Spleen (tissue), 11 donors: Measurements from ENCODE around the gene YJU2. TPM values are rescaled to one million over a fixed set of nuclear protein-coding genes. Genes with fewer than 3 reads are reported as not detected.

ENCODE experiments used
- DNase-seq: peaks from one replicate; pipeline ENCODE4 v3.0.0-alpha.2; 2020
- H3K27ac ChIP-seq, 8 donors: fragments of 200-600 bp; sonication (generic) in 7 of 8; 1 replicate in 4 of 8; 2 replicates in 4 of 8; pipeline versions ENCODE4 v1.5.0 to v1.8.0; 2016 to 2021; ENCODE audit warnings: inconsistent platforms in 4 of 8, mild to moderate bottlenecking in 4 of 8, moderate library complexity in 1 of 8
- H3K27me3 ChIP-seq, 7 donors: fragments of 200-600 bp; sonication (generic) in 6 of 7; replicated peaks in 1 of 7; 1 replicate in 4 of 7; 2 replicates in 3 of 7; pipeline versions ENCODE4 v1.5.0 to v1.8.0; 2016 to 2021; ENCODE audit warnings: inconsistent platforms in 3 of 7, mild to moderate bottlenecking in 1 of 7
- H3K36me3 ChIP-seq, 6 donors: fragments of 200-600 bp; sonication (generic) in 5 of 6; 1 replicate in 4 of 6; 2 replicates in 2 of 6; pipeline versions ENCODE4 v1.5.0 to v1.8.0; 2016 to 2021; ENCODE audit warnings: inconsistent platforms in 2 of 6
- H3K4me1 ChIP-seq, 6 donors: fragments of 200-600 bp; sonication (generic) in 5 of 6; 1 replicate in 3 of 6; 2 replicates in 3 of 6; pipeline versions ENCODE4 v1.5.0 to v1.8.0; 2016 to 2021; ENCODE audit warnings: inconsistent platforms in 3 of 6
- H3K4me3 ChIP-seq, 8 donors: fragments of 200-600 bp; sonication (generic) in 7 of 8; 1 replicate in 4 of 8; 2 replicates in 4 of 8; pipeline versions ENCODE4 v1.5.0 to v1.8.0; 2016 to 2021; ENCODE audit warnings: inconsistent platforms in 4 of 8, mild to moderate bottlenecking in 4 of 8, moderate library complexity in 2 of 8
- H3K9me3 ChIP-seq, 8 donors: fragments of 200-600 bp; sonication (generic) in 7 of 8; 1 replicate in 4 of 8; 2 replicates in 4 of 8; pipeline versions ENCODE4 v1.5.0 to v1.8.0; 2016 to 2021; ENCODE audit warnings: inconsistent platforms in 4 of 8
- POLR2A ChIP-seq, 3 donors: fragments of 450-650 bp; IDR thresholded peaks; one replicate each; pipeline ENCODE4 v1.5.1; 2017; ENCODE audit warnings: antibody characterized with exemption in 3 of 3, mild to moderate bottlenecking in 1 of 3
- POLR2AphosphoS5 ChIP-seq, 3 donors: sonication (generic); formaldehyde crosslinking; IDR thresholded peaks; one replicate each; pipeline ENCODE4 v1.5.1; 2017; ENCODE audit warnings: antibody characterized with exemption in 3 of 3
- WGBS, 5 donors: extraction: QIAGEN DNeasy Blood & Tissue Kit in 3 of 5; methylation state at CpG; one replicate each; pipeline versions ENCODE4 v1.1.5 to v1.1.7; 2013 to 2018; 5-methylcytosine and 5-hydroxymethylcytosine counted together
- intact Hi-C: fragments of 100-400 bp; cut with DNase I; formaldehyde crosslinking; loops from one replicate; pipeline ENCODE4 v1.15.0; 2023; ENCODE audit warnings: low total_unique reads
- polyA plus RNA-seq, 3 donors: library from polyadenylated mRNA; stranded (reverse); fragments of 200-250 nt; gene quantifications; one replicate each; pipeline ENCODE4 v1.2.1, GENCODE V29; 2013
- total RNA-seq, 7 donors: library from RNA; depleted of rRNA in 3 of 7; stranded (reverse); fragments of >200 nt in 3 of 7; fragmentation: NEBNext Ultra II Directional in 4 of 7; extraction: Animal tissue kit (Norgen Biotek cat#: 25700) in 4 of 7; gene quantifications; one replicate each; pipeline versions ENCODE4 v1.1.0 to v1.2.1, GENCODE V29; 2016 to 2021
- TF ChIP-seq, protein P1 (sequence below), 11 experiments: fragments of 200-600 bp in 7 of 11; fragments of 450-650 bp in 4 of 11; sonication (generic) in 4 of 11; IDR thresholded peaks in 8 of 11; conservative IDR thresholded peaks in 3 of 11; 1 replicate in 7 of 11; 2 replicates in 4 of 11; pipeline versions ENCODE4 v1.4.0 to v1.8.0; 2016 to 2021; ENCODE audit warnings: antibody characterized with exemption in 11 of 11, inconsistent platforms in 4 of 11, mild to moderate bottlenecking in 1 of 11
- donor health status: healthy with polysubstance abuse.
- donor health status: DM: no; HTN: no; CAD: no; lungs with moderate emphysema.
- donor health status: DM: no; HTN: no; CAD: no.
- donor health status: Bipolar disorder and iron deficiency.
- donor health status: healthy.
- donor health status: DM: no; HTN: no; CAD: no.
- donor health status: DM: yes; HTN: yes; CAD: no.

Gene YJU2
- total and polyA plus RNA-seq, 10 donors = 17.4 to 34.0 (median 22.5) TPM

DNA sequence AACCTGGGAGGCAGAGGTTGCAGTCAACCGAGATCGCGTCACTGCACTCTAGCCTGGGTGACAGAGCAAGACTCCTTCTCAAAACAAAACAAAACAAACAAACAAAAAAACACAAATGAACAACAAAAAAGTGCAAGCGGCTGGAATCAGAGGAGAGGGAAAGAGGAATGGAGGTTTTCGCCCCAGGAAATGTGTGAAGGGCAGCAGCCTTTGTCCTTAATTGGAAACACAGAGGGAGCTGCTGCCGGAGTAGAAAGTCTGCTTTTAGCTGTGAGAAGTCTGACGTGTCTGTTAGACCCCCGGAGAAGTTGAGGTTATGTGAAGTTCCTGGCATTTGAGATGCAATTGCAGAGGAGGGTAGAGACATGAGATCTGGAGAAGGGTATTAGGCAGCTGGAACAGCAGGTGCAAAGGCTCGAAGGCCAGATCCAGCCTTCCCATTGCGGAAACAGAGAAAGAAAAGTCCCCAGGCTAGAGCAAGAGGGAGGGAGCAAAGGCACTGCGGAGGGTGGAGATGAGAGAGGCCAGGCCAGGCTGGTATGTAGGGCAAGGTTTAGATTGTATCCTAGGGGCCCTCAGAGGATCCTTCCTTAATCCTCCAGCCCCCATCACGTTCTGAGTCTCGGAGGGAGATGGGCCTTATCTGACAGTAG is 54.8 kb downstream of the YJU2 start:
- 39 to 50% (median 44%) methylated on average over 13 of the region's 13 CpGs for WGBS, 5 donors
- no peak for TF ChIP-seq POLR2A (IDR thresholded peaks at IDR 0.05)
- TF ChIP-seq, protein P1, sequence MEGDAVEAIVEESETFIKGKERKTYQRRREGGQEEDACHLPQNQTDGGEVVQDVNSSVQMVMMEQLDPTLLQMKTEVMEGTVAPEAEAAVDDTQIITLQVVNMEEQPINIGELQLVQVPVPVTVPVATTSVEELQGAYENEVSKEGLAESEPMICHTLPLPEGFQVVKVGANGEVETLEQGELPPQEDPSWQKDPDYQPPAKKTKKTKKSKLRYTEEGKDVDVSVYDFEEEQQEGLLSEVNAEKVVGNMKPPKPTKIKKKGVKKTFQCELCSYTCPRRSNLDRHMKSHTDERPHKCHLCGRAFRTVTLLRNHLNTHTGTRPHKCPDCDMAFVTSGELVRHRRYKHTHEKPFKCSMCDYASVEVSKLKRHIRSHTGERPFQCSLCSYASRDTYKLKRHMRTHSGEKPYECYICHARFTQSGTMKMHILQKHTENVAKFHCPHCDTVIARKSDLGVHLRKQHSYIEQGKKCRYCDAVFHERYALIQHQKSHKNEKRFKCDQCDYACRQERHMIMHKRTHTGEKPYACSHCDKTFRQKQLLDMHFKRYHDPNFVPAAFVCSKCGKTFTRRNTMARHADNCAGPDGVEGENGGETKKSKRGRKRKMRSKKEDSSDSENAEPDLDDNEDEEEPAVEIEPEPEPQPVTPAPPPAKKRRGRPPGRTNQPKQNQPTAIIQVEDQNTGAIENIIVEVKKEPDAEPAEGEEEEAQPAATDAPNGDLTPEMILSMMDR (IDR thresholded peaks at IDR 0.05 in 8 of 11, conservative IDR thresholded peaks at IDR 0.05 in 3 of 11) = no peak
- no peak for TF ChIP-seq POLR2AphosphoS5 (IDR thresholded peaks at IDR 0.05)
- Histone ChIP-seq H3K4me1 (peaks cover 0 to 26% (median 8%) of the 10 kb centered on the region in 6 donors), H3K4me3 (peak overlapping the region in 2 of 8 donors; percentile 23 to 36), H3K36me3 (no peaks in the 10 kb centered on the region), H3K27me3 (peaks cover 0 to 39% (median 18%) of the 10 kb centered on the region in 7 donors), H3K9me3 (no peaks in the 10 kb centered on the region), H3K27ac (peak overlapping the region in 4 of 8 donors; percentile 8 to 59 (median 40))
- DNase-seq = no peak
- intact Hi-C loops = no loop called here

DNA sequence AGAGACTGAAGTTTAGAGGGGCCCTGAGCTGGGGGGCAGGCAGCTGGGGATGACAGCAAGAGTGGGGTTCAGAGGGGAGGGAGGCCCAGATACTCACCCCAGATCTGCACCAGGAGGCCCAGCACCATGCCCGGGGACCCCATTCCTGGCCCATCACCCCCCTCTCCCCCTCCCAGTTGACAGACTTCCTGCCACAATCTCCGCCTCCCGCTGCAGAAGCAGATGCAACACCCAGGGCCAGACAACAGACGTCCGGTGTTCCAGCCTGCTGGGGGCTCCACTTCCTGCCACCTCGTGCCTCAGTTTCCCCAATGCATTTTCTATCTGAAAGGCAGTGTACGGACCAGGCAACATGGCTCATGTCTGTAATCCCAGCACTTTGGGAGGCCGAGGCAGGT is 55.4 kb downstream of the YJU2 start, which contains the start of gene TMIGD2:
TSS of gene TMIGD2 (minus strand) at position 147 of the 398 bp plus-strand sequence. CDS start at position 143, 4 bp downstream.
- Histone ChIP-seq H3K9me3 (no peaks in the 10 kb centered on the region), H3K27me3 (peaks cover 0 to 40% (median 18%) of the 10 kb centered on the region in 7 donors), H3K4me1 (peaks cover 0 to 26% (median 8%) of the 10 kb centered on the region in 6 donors), H3K4me3 (peak within 1 kb of the TSS in 2 of 8 donors; percentile 23 to 36), H3K36me3 (no peaks in the 10 kb centered on the region), H3K27ac (peak within 1 kb of the TSS in 4 of 8 donors; percentile 8 to 59 (median 40))
- no peak for DNase-seq
- WGBS, 5 donors = 17 to 33% (median 25%) methylated on average over 4 to 8 of the region's 8 CpGs
- TF ChIP-seq POLR2AphosphoS5 (IDR thresholded peaks at IDR 0.05) = no peak
- TF ChIP-seq, protein P1 (IDR thresholded peaks at IDR 0.05 in 8 of 11, conservative IDR thresholded peaks at IDR 0.05 in 3 of 11) = no peak
- TF ChIP-seq POLR2A (IDR thresholded peaks at IDR 0.05) = no peak
- intact Hi-C loops = no loop called here

GRCh38 chr19:4303819-4304537 is 57.1 kb downstream of the YJU2 start:
- Histone ChIP-seq H3K4me3 (peak overlapping the region in 7 of 8 donors; percentile 9 to 71 (median 34)), H3K4me1 (peaks cover 0 to 26% (median 8%) of the 10 kb centered on the region in 6 donors), H3K27me3 (peaks cover 0 to 40% (median 18%) of the 10 kb centered on the region in 7 donors), H3K36me3 (no peaks in the 10 kb centered on the region), H3K9me3 (no peaks in the 10 kb centered on the region), H3K27ac (peak overlapping the region in 3 of 8 donors; percentile 56 to 59 (median 59))
- WGBS, 5 donors = 46 to 56% (median 53%) methylated on average over 16 to 18 of the region's 18 CpGs
- TF ChIP-seq POLR2A (IDR thresholded peaks at IDR 0.05) (no peak), POLR2AphosphoS5 (IDR thresholded peaks at IDR 0.05) (no peak)
- TF ChIP-seq, protein P1 (IDR thresholded peaks at IDR 0.05 in 8 of 11, conservative IDR thresholded peaks at IDR 0.05 in 3 of 11) = no peak
- DNase-seq = no peak
- intact Hi-C loops = no loop called here
